WTC11 (cell line): ENCODE measurements around the gene MBD3.

Experiments used
- ATF2 ChIP-seq: sonication (generic); formaldehyde crosslinking; IDR thresholded peaks from 2 replicates; pipeline ENCODE4 v1.8.1; 2022; ENCODE audit warnings: low read depth, missing genetic modification reagents, borderline replicate concordance
- CTCF ChIP-seq: fragments of 200-600 bp; IDR thresholded peaks from 2 replicates; pipeline ENCODE4 v1.8.0; 2022; ENCODE audit warnings: antibody characterized with exemption
- ELF4 ChIP-seq: sonication (generic); formaldehyde crosslinking; IDR thresholded peaks from 2 replicates; pipeline ENCODE4 v1.8.1; 2022; ENCODE audit warnings: low read depth, mild to moderate bottlenecking, moderate library complexity, missing genetic modification reagents
- JUN ChIP-seq: sonication (generic); formaldehyde crosslinking; IDR thresholded peaks from 2 replicates; pipeline ENCODE4 v1.8.0; 2023; ENCODE audit warnings: mild to moderate bottlenecking, missing genetic modification reagents
- MAX ChIP-seq: sonication (generic); formaldehyde crosslinking; IDR thresholded peaks from 2 replicates; pipeline ENCODE4 v1.8.0; 2022; ENCODE audit warnings: mild to moderate bottlenecking, missing genetic modification reagents
- RELA ChIP-seq: sonication (generic); formaldehyde crosslinking; IDR thresholded peaks from 2 replicates; pipeline ENCODE4 v1.8.1; 2022; ENCODE audit warnings: missing genetic modification reagents, mild to moderate bottlenecking, borderline replicate concordance
- TEAD4 ChIP-seq: sonication (generic); formaldehyde crosslinking; IDR thresholded peaks from 2 replicates; pipeline ENCODE4 v1.8.0; 2022; ENCODE audit warnings: mild to moderate bottlenecking, missing genetic modification reagents
- USF1 ChIP-seq: sonication (generic); formaldehyde crosslinking; IDR thresholded peaks from 2 replicates; pipeline ENCODE4 v1.8.0; 2022; ENCODE audit warnings: mild to moderate bottlenecking, missing genetic modification reagents
- ZBTB43 ChIP-seq: sonication (generic); formaldehyde crosslinking; IDR thresholded peaks from 2 replicates; pipeline ENCODE4 v1.8.1; 2023; ENCODE audit warnings: mild to moderate bottlenecking, missing genetic modification reagents
- TF ChIP-seq, protein P1 (sequence below): sonication (generic); formaldehyde crosslinking; conservative IDR thresholded peaks from 2 replicates; pipeline ENCODE4 v1.8.1; 2023; ENCODE audit warnings: mild to moderate bottlenecking, low read depth, missing genetic modification reagents, moderate library complexity
- TF ChIP-seq, protein P2 (sequence below): sonication (generic); formaldehyde crosslinking; IDR thresholded peaks from 2 replicates; pipeline ENCODE4 v1.8.1; 2022; ENCODE audit warnings: low read depth, mild to moderate bottlenecking, moderate library complexity, missing genetic modification reagents, borderline replicate concordance

DNA sequence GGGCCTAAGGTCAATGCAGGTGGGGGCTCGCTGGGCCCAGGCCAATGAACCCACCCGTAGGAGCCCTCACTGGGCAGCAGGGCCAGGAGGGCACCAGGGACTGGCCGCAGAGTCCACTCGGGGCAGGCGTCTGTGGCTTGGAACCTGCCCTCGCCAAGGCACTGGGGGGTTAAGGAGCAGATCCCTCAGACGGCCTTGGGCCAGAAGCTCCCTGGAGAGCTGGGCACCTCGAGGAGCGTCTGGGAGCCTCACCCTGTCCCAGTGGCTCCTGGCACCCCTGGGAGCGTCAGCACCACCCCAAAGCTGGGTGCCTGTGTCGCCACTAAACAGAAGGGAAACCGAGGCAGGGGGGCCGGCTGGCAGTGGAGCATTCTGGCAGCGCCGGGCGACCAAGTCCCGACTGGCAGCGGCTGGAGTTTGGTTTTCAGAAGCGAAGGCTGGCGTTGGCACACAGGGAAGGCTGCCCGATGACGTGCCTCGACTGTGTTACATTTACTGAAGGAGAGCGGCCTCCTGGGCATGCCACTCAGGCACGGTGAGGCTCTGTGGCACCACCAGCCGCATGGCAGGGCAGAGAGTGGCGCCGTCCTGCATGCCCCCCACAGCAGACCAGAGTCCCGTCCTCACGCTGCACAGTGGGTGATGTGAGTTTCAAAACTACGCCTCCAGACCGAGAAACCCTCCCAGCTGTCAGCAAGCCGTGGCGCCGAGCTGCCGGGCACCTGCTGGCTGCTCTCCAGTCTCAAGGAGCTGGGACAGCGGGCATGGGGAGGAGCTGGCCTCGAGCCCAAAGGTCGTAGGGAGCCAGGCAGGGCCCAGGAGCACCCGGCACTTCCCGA is 15.4 kb downstream of the MBD3 start:
- TF ChIP-seq CTCF (no peak), JUN (CRISPR knock-in tag) (no peak), ELF4 (CRISPR knock-in tag) (no peak), MAX (CRISPR knock-in tag) (no peak), USF1 (CRISPR knock-in tag) (no peak), TEAD4 (CRISPR knock-in tag) (no peak), RELA (no peak), ZBTB43 (CRISPR knock-in tag) (no peak), ATF2 (CRISPR knock-in tag) (no peak)
- TF ChIP-seq, protein P1, sequence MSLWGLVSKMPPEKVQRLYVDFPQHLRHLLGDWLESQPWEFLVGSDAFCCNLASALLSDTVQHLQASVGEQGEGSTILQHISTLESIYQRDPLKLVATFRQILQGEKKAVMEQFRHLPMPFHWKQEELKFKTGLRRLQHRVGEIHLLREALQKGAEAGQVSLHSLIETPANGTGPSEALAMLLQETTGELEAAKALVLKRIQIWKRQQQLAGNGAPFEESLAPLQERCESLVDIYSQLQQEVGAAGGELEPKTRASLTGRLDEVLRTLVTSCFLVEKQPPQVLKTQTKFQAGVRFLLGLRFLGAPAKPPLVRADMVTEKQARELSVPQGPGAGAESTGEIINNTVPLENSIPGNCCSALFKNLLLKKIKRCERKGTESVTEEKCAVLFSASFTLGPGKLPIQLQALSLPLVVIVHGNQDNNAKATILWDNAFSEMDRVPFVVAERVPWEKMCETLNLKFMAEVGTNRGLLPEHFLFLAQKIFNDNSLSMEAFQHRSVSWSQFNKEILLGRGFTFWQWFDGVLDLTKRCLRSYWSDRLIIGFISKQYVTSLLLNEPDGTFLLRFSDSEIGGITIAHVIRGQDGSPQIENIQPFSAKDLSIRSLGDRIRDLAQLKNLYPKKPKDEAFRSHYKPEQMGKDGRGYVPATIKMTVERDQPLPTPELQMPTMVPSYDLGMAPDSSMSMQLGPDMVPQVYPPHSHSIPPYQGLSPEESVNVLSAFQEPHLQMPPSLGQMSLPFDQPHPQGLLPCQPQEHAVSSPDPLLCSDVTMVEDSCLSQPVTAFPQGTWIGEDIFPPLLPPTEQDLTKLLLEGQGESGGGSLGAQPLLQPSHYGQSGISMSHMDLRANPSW (CRISPR knock-in tag) = no peak
- TF ChIP-seq, protein P2, sequence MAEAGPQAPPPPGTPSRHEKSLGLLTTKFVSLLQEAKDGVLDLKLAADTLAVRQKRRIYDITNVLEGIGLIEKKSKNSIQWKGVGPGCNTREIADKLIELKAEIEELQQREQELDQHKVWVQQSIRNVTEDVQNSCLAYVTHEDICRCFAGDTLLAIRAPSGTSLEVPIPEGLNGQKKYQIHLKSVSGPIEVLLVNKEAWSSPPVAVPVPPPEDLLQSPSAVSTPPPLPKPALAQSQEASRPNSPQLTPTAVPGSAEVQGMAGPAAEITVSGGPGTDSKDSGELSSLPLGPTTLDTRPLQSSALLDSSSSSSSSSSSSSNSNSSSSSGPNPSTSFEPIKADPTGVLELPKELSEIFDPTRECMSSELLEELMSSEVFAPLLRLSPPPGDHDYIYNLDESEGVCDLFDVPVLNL (CRISPR knock-in tag) = no peak
